Stimulated activated CD8-positive, alpha-beta memory T cell treated with anti-CD3 and anti-CD28 coated beads, Interleukin-7, amount 100 ng/mL, for 1 hour (primary cell): ENCODE results near the gene CHRM5.
"Not testable (repeated sequence)": the region's sequence is repeated elsewhere in the genome, so short reads cannot be mapped to it uniquely, and the experiment has no call there.

Experiments
- DNase-seq, 2 donors: peaks; one replicate each; pipeline ENCODE4 v3.0.0-alpha.2; 2020; ENCODE audit warnings: low read depth in 2 of 2

CHRM5 gene

GRCh38 chr15:33987444-33987843 is 19.1 kb downstream of the CHRM5 start:
- no peak for DNase-seq

- no peak for DNase-seq
Measured at GRCh38 chr15:33988384-33988783, 20.1 kb downstream of the CHRM5 start.

GRCh38 chr15:33994005-33994615 is 25.8 kb downstream of the CHRM5 start:
- no peak for DNase-seq

- DNase-seq, result not testable (repeated sequence)
Measured at GRCh38 chr15:33995666-33996065, 27.4 kb downstream of the CHRM5 start.

GRCh38 chr15:34001536-34001935 is 33.2 kb downstream of the CHRM5 start:
- no peak for DNase-seq

GRCh38 chr15:34006381-34006780 is 38.1 kb downstream of the CHRM5 start:
- no peak for DNase-seq

GRCh38 chr15:34009656-34010055 is 41.4 kb downstream of the CHRM5 start:
- DNase-seq, result no peak

- DNase-seq, result no peak
Measured at GRCh38 chr15:34010921-34011320, 42.6 kb downstream of the CHRM5 start.

- DNase-seq, result no peak
Measured at GRCh38 chr15:34011481-34011880, 43.2 kb downstream of the CHRM5 start.

- DNase-seq, result no peak
Measured at GRCh38 chr15:34012461-34013028, 44.2 kb downstream of the CHRM5 start.

GRCh38 chr15:34013746-34014145 is 45.4 kb downstream of the CHRM5 start:
- DNase-seq, result no peak

GRCh38 chr15:34014556-34014955 is 46.3 kb downstream of the CHRM5 start:
- DNase-seq, result no peak

- no peak for DNase-seq
Measured at GRCh38 chr15:34018021-34018645, 49.8 kb downstream of the CHRM5 start.

GRCh38 chr15:34018738-34019137 is 50.4 kb downstream of the CHRM5 start:
- not testable (repeated sequence) for DNase-seq

- no peak for DNase-seq
Measured at GRCh38 chr15:34019369-34019990, 51.2 kb downstream of the CHRM5 start.

GRCh38 chr15:34023907-34024306 is 55.6 kb downstream of the CHRM5 start:
- DNase-seq, result no peak

- no peak for DNase-seq
Measured at GRCh38 chr15:34025252-34025651, 57.0 kb downstream of the CHRM5 start.

GRCh38 chr15:34027606-34028005 is 59.3 kb downstream of the CHRM5 start:
- no peak for DNase-seq

- DNase-seq, result no peak
Measured at GRCh38 chr15:34031987-34032760, 63.9 kb downstream of the CHRM5 start.

GRCh38 chr15:34038023-34038870 is 70.0 kb downstream of the CHRM5 start:
- peak; percentile 34 to 48 for DNase-seq
